Endothelial cell of umbilical vein (primary cell): ENCODE data around the gene DDB1. TPM values are rescaled to one million over a fixed set of nuclear protein-coding genes. Genes with fewer than 3 reads are reported as not detected.

Source experiments
- BruUV-seq: library from RNA; stranded (reverse); fragments of 400-500 nt; replicated peaks from 2 replicates; lab custom pipeline; 2021; lab: Mats Ljungman, UMichigan
- CTCF ChIA-PET: fragments of 300-600, 350-600 bp; sonication (Branson Sonifier 250); formaldehyde crosslinking; loops from one replicate; lab custom pipeline; 2021; ENCODE audit warnings: antibody characterized with exemption, inconsistent platforms; lab: Charles Lee
- POLR2A ChIA-PET: fragments of 300-600, 350-600 bp; sonication (Branson Sonifier 250); formaldehyde crosslinking; loops from one replicate; lab custom pipeline; 2021; ENCODE audit warnings: antibody characterized with exemption, inconsistent platforms; lab: Charles Lee
- DNase-seq: peaks from one replicate; pipeline ENCODE4 v3.0.0-alpha.2; 2011; ENCODE audit warnings: low read depth, low spot score
- FAIRE-seq: peaks from 2 replicates; lab custom pipeline; 2011; peaks lifted over from hg19 to GRCh38; lab: Jason Lieb, UNC
- H2AFZ ChIP-seq: 2 replicates; pipeline ENCODE4 v1.6.0; 2012; ENCODE audit warnings: low read depth, low read length, control low read depth, inconsistent platforms
- H3K27ac ChIP-seq: 2 replicates; pipeline ENCODE4 v1.5.1; 2011; ENCODE audit warnings: low read depth, mild to moderate bottlenecking, control low read depth, low read length, moderate library complexity; ENCODE audit not compliant: insufficient read depth
- H3K27me3 ChIP-seq, 2 experiments: 2 replicates each; pipeline versions ENCODE4 v1.6.0 to v1.6.1; 2011; ENCODE audit warnings: low read length in 2 of 2, mixed read lengths in 1 of 2; ENCODE audit not compliant: control insufficient read depth in 2 of 2, insufficient read depth in 2 of 2
- H3K36me3 ChIP-seq, 2 experiments: 2 replicates in 1 of 2; 3 replicates in 1 of 2; pipeline ENCODE4 v1.5.1; 2011; ENCODE audit warnings: low read length in 2 of 2, mild to moderate bottlenecking in 1 of 2, moderate library complexity in 1 of 2; ENCODE audit not compliant: control insufficient read depth in 2 of 2, insufficient read depth in 2 of 2; ENCODE audit errors: extremely low read depth in 1 of 2
- H3K4me1 ChIP-seq: 3 replicates; pipeline ENCODE4 v1.5.1; 2011; ENCODE audit warnings: mild to moderate bottlenecking, low read length; ENCODE audit not compliant: control insufficient read depth, insufficient read depth; ENCODE audit errors: extremely low read depth
- H3K4me2 ChIP-seq: 2 replicates; pipeline ENCODE4 v1.6.1; 2011; ENCODE audit warnings: low read length, control low read depth, mixed read lengths; ENCODE audit not compliant: insufficient read depth
- H3K4me3 ChIP-seq, 3 experiments: fragments of 200-600 bp in 1 of 3; sonication (generic), shearing (Covaris generic) in 1 of 3; replicated peaks in 1 of 3; 2 replicates each; pipeline ENCODE4 v1.5.1; 2011 to 2016; ENCODE audit warnings: control low read depth in 3 of 3, low read length in 3 of 3, mild to moderate bottlenecking in 2 of 3, inconsistent platforms in 1 of 3, low read depth in 1 of 3, moderate library complexity in 1 of 3; ENCODE audit not compliant: insufficient read depth in 1 of 3
- H3K79me2 ChIP-seq: 2 replicates; pipeline ENCODE4 v1.6.0; 2012; ENCODE audit warnings: low read length, inconsistent platforms; ENCODE audit not compliant: control insufficient read depth, insufficient read depth
- H3K9ac ChIP-seq: replicated peaks from 2 replicates; pipeline ENCODE3; 2011; ENCODE audit warnings: low read length, control low read depth; ENCODE audit not compliant: insufficient read depth; ENCODE audit errors: extremely low read depth
- H3K9me1 ChIP-seq: replicated peaks from 3 replicates; pipeline ENCODE4 v1.6.0; 2011; ENCODE audit warnings: mild to moderate bottlenecking, low read length; ENCODE audit not compliant: control insufficient read depth, insufficient read depth; ENCODE audit errors: extremely low read depth
- H3K9me3 ChIP-seq: replicated peaks from 2 replicates; pipeline ENCODE4 v1.5.1; 2012; ENCODE audit warnings: low read length, inconsistent platforms; ENCODE audit not compliant: control insufficient read depth, insufficient read depth
- H4K20me1 ChIP-seq: replicated peaks from 2 replicates; pipeline ENCODE3; 2011; ENCODE audit warnings: mild to moderate bottlenecking, low read length; ENCODE audit not compliant: control insufficient read depth, insufficient read depth; ENCODE audit errors: extremely low read depth
- CTCF ChIP-seq, 2 donors: IDR thresholded peaks; 1 replicate in 1 of 2; 2 replicates in 1 of 2; pipeline ENCODE4 v1.5.1; 2011; ENCODE audit warnings: low read length in 2 of 2, mild to moderate bottlenecking in 2 of 2, moderate library complexity in 2 of 2, control low read depth in 1 of 2, inconsistent platforms in 1 of 2, low read depth in 1 of 2; ENCODE audit not compliant: insufficient read depth in 1 of 2; ENCODE audit errors: extremely low read depth in 1 of 2
- GATA2 ChIP-seq: IDR thresholded peaks from 2 replicates; pipeline ENCODE4 v1.7.0; 2011; ENCODE audit warnings: low read depth, mild to moderate bottlenecking, moderate library complexity, mixed read lengths, low read length; ENCODE audit not compliant: insufficient read length, insufficient read depth
- JUN ChIP-seq: IDR thresholded peaks from 2 replicates; pipeline ENCODE4 v1.6.1; 2011; ENCODE audit warnings: borderline replicate concordance, low read depth; ENCODE audit not compliant: insufficient read length, insufficient read depth
- MAX ChIP-seq: IDR thresholded peaks from 2 replicates; pipeline ENCODE4 v1.6.1; 2011; ENCODE audit not compliant: insufficient read depth, insufficient read length
- POLR2A ChIP-seq: IDR thresholded peaks from 2 replicates; pipeline ENCODE4 v1.6.1; 2012; ENCODE audit warnings: low read depth, mild to moderate bottlenecking, control low read depth, low read length
- POLR2AphosphoS5 ChIP-seq: IDR thresholded peaks from 2 replicates; pipeline ENCODE4 v1.6.1; 2012; ENCODE audit warnings: low read depth, mild to moderate bottlenecking, control low read depth, low read length, moderate library complexity; ENCODE audit not compliant: insufficient read depth
- dilution Hi-C: fragments of 300-500 bp; cut with MboI; formaldehyde crosslinking; loops from one replicate; pipeline ENCODE4 v1.15.0; 2019; ENCODE audit warnings: low sequenced_read_pairs; ENCODE audit not compliant: extremely low pct_ligation_motif_present
- intact Hi-C: fragments of 100-400 bp; cut with micrococcal nuclease; formaldehyde crosslinking; loops from one replicate; pipeline ENCODE4 v1.10.0; 2022
- polyA plus RNA-seq, 4 experiments: library from polyadenylated mRNA; depleted of rRNA in 3 of 4; stranded (reverse) in 3 of 4; unstranded in 1 of 4; fragments of >200 nt; gene quantifications; 2 replicates each; pipeline versions ENCODE4 v1.2.1 to v1.2.3, GENCODE V29; 2011 to 2012; ENCODE audit warnings: missing spikeins in 1 of 4
- total RNA-seq: library from RNA; stranded (reverse); gene quantifications from 2 replicates; pipeline ENCODE4 v1.2.3, GENCODE V29; 2021

The DDB1 gene
- total and polyA plus RNA-seq, 2 donors (not counting 3 experiments of a cell fraction or from before 2014, with no cell fraction given): 229 to 230 TPM

GRCh38 chr11:61342207-61342803 lies 9.4 kb upstream of the DDB1 start:
- no peak for DNase-seq
- TF ChIP-seq POLR2A (no peak), GATA2 (no peak), POLR2AphosphoS5 (no peak), JUN (no peak), CTCF (IDR thresholded peaks at IDR 0.05; ENCODE audit: extremely low read depth in 1 of 2, insufficient read depth in 1 of 2, low read depth in 1 of 2, low read length in 2 of 2) (no peak), MAX (no peak)
- Histone ChIP-seq H3K4me1 (no peaks in the 10 kb centered on the region), H3K79me2 (no peaks in the 10 kb centered on the region), H3K4me2 (no peak overlapping the region), H3K4me3 (no peak overlapping the region), H3K27ac (no peak overlapping the region), H2AFZ (no peak overlapping the region), H4K20me1 (no peaks in the 10 kb centered on the region), H3K9me1 (no peaks in the 10 kb centered on the region), H3K9me3 (no peaks in the 10 kb centered on the region), H3K27me3 (no peaks in the 10 kb centered on the region), H3K36me3 (peaks cover 0 to 2% of the 10 kb centered on the region in 2 experiments), H3K9ac (no peak overlapping the region)
- no TSS peak for BruUV-seq
- ChIA-PET CTCF (interaction anchor here (1.0 to 2.4 kb wide), 2 partner anchors 44 to 92 kb away, joined by 3 to 12 read pairs; no protein-coding TSS in a partner anchor), POLR2A (interaction anchor here (1.2 kb wide), 1 partner anchor 20 kb away, joined by 3 read pairs; the partner anchor contains the start of genes CYB561A3 and TMEM138)
- dilution Hi-C loops (no loop called here), intact Hi-C loops (no loop called here)
- no peak for FAIRE-seq
